K562 (cell line): ENCODE data around the gene LRMDA. TPM values are rescaled to one million over a fixed set of nuclear protein-coding genes. Genes with fewer than 3 reads are reported as not detected.

ENCODE experiments used
- ATAC-seq: fragments of 200-7000 bp; cut with Tn5 transposase; 3 replicates; pipeline ENCODE4 v1.9.1; 2020; ENCODE audit warnings: moderate library complexity
- BruUV-seq: library from RNA; stranded (reverse); fragments of 400-500 nt; replicated peaks from 2 replicates; lab custom pipeline; 2021; lab: Mats Ljungman, UMichigan
- CTCF ChIA-PET: fragments of 300-600 bp; formaldehyde crosslinking; extraction: SDS; loops from one replicate; lab custom pipeline; 2021; ENCODE audit warnings: low intra/inter-chr PET ratio; lab: Yijun Ruan, JAX
- POLR2A ChIA-PET: fragments of 300-600, 350-650 bp; sonication (Branson Sonifier 250); formaldehyde crosslinking; extraction: SDS; loops from one replicate; lab custom pipeline; 2021; ENCODE audit warnings: antibody characterized with exemption, inconsistent platforms; lab: Yijun Ruan, JAX
- DNase-seq, 4 experiments: peaks; one replicate each; pipeline versions ENCODE4 v3.0.0 to v3.0.0-alpha.2; 2011 to 2018; ENCODE audit warnings: low spot score in 3 of 4, mixed read lengths in 3 of 4; ENCODE audit errors: extremely low read depth in 1 of 4
- FAIRE-seq: peaks from 2 replicates; lab custom pipeline; 2011; peaks lifted over from hg19 to GRCh38; lab: Jason Lieb, UNC
- H2AFZ ChIP-seq: 2 replicates; pipeline ENCODE4 v1.6.0; 2011; ENCODE audit warnings: low read depth, low read length, control low read depth, inconsistent platforms
- H3K27ac ChIP-seq: fragments of 200-600 bp; 3 replicates; pipeline ENCODE4 v1.8.0; 2011; ENCODE audit warnings: low read depth, mild to moderate bottlenecking, control low read depth, inconsistent platforms, low read length, moderate library complexity, mixed read lengths; ENCODE audit errors: extremely low read depth
- H3K27me3 ChIP-seq, 2 experiments: fragments of 300-600 bp in 1 of 2; 2 replicates in 1 of 2; 3 replicates in 1 of 2; pipeline versions ENCODE4 v1.6.0 to v1.8.0; 2011; ENCODE audit warnings: inconsistent platforms in 2 of 2, low read length in 2 of 2, mild to moderate bottlenecking in 1 of 2, mixed read lengths in 1 of 2, moderate library complexity in 1 of 2; ENCODE audit not compliant: control insufficient read depth in 2 of 2, insufficient read depth in 2 of 2
- H3K36me3 ChIP-seq: fragments of 300-600 bp; 3 replicates; pipeline ENCODE4 v1.8.0; 2011; ENCODE audit warnings: mild to moderate bottlenecking, low read length, inconsistent platforms; ENCODE audit not compliant: control insufficient read depth, insufficient read depth
- H3K4me1 ChIP-seq, 2 experiments: fragments of 200-600 bp in 1 of 2; replicated peaks in 1 of 2; 2 replicates in 1 of 2; 3 replicates in 1 of 2; pipeline versions ENCODE4 v1.5.1 to v1.8.0; 2011; ENCODE audit warnings: inconsistent platforms in 2 of 2, low read length in 2 of 2, mild to moderate bottlenecking in 1 of 2, mixed read lengths in 1 of 2, moderate library complexity in 1 of 2; ENCODE audit not compliant: control insufficient read depth in 2 of 2, insufficient read depth in 2 of 2
- H3K4me2 ChIP-seq: 2 replicates; pipeline ENCODE4 v1.6.1; 2011; ENCODE audit warnings: low read length, control low read depth, inconsistent platforms, mixed read lengths; ENCODE audit not compliant: insufficient read depth
- H3K4me3 ChIP-seq: fragments of 200-600 bp; sonication (generic), shearing (Covaris generic); 2 replicates; pipeline ENCODE4 v1.5.1; 2016; ENCODE audit warnings: control low read depth, inconsistent platforms
- H3K79me2 ChIP-seq: fragments of 200-600 bp; 3 replicates; pipeline ENCODE4 v1.8.0; 2011; ENCODE audit warnings: low read length, inconsistent platforms; ENCODE audit not compliant: control insufficient read depth, insufficient read depth
- H3K9ac ChIP-seq, 2 experiments: 2 replicates each; pipeline versions ENCODE4 v1.6.0 to v1.6.1; 2011; ENCODE audit warnings: low read depth in 2 of 2, low read length in 2 of 2, control low read depth in 1 of 2, inconsistent platforms in 1 of 2, mild to moderate bottlenecking in 1 of 2, mixed read lengths in 1 of 2; ENCODE audit not compliant: insufficient read depth in 1 of 2
- H3K9me1 ChIP-seq: one replicate; pipeline ENCODE4 v1.6.0; 2011; ENCODE audit warnings: inconsistent platforms, mild to moderate bottlenecking, low read length, moderate library complexity; ENCODE audit not compliant: control insufficient read depth, insufficient read depth
- H3K9me3 ChIP-seq: replicated peaks from 2 replicates; pipeline ENCODE4 v1.5.1; 2011; ENCODE audit warnings: low read depth, low read length, inconsistent platforms; ENCODE audit not compliant: control insufficient read depth, insufficient read depth
- H4K20me1 ChIP-seq: replicated peaks from 2 replicates; pipeline ENCODE4 v1.6.1; 2011; ENCODE audit warnings: low read length, inconsistent platforms, mixed read lengths; ENCODE audit not compliant: control insufficient read depth, insufficient read depth
- FOXK1 ChIP-seq: sonication (generic); formaldehyde crosslinking; IDR thresholded peaks from 2 replicates; pipeline ENCODE4 v1.8.0; 2022; ENCODE audit warnings: missing genetic modification reagents, mild to moderate bottlenecking, borderline replicate concordance
- SP2 ChIP-seq: IDR thresholded peaks from 2 replicates; pipeline ENCODE4 v1.6.1; 2011; ENCODE audit warnings: mild to moderate bottlenecking, low read depth, low read length, moderate library complexity; ENCODE audit not compliant: poor library complexity, severe bottlenecking; ENCODE audit errors: extremely low read depth
- ZSCAN29 ChIP-seq: fragments of 450-650 bp; IDR thresholded peaks from 2 replicates; pipeline ENCODE4 v1.6.1; 2017
- whole genome bisulfite sequencing: fragments of 100-300 bp; shearing (Covaris generic); methylation state at CpG from one replicate; pipeline ENCODE4 v1.1.6; 2016; ENCODE audit warnings: low coverage, mixed read lengths; ENCODE audit not compliant: insufficient coverage; ENCODE audit errors: missing lambda C conversion rate; 5-methylcytosine and 5-hydroxymethylcytosine counted together
- in situ Hi-C: fragments of 300-500 bp; cut with MboI; formaldehyde crosslinking; loops from 4 replicates; pipeline ENCODE4 v1.15.0; 2018; ENCODE audit warnings: inconsistent platforms, mixed read lengths
- intact Hi-C: fragments of 100-400 bp; cut with micrococcal nuclease; formaldehyde crosslinking; loops from 2 replicates; pipeline ENCODE4 v1.14.2; 2022
- polyA plus RNA-seq, 8 experiments: library from polyadenylated mRNA; depleted of rRNA in 4 of 8; stranded (reverse) in 5 of 8; unstranded in 3 of 8; fragments of >200 nt; fragmentation: Nextera tagmentation in 2 of 8; fragmentation: Illumina TruSeq in 1 of 8; extraction: Ambion mirVana in 2 of 8; extraction: Trizol in 1 of 8; gene quantifications; 2 replicates each; pipeline versions ENCODE4 v1.2.1 to v1.2.3, GENCODE V29; 2011 to 2014; ENCODE audit warnings: inconsistent platforms in 1 of 8, missing spikeins in 1 of 8
- total RNA-seq, 7 experiments: library from RNA; depleted of rRNA in 6 of 7; stranded (reverse); fragments of >200 nt in 6 of 7; fragmentation: Illumina TruSeq in 2 of 7; extraction: Trizol in 2 of 7; gene quantifications; 2 replicates each; pipeline versions ENCODE4 v1.2.1 to v1.2.3, GENCODE V29; 2011 to 2021; ENCODE audit warnings: low replicate concordance in 1 of 7
- TF ChIP-seq, protein P1 (sequence below): sonication (generic); formaldehyde crosslinking; IDR thresholded peaks from 2 replicates; pipeline ENCODE4 v1.8.0; 2023; ENCODE audit warnings: mild to moderate bottlenecking, missing genetic modification reagents

Gene LRMDA
- total and polyA plus RNA-seq, 9 of the 15 experiments (the other 6 are each of a cell fraction or from before 2014, with no cell fraction given) = 0.25 TPM; not detected in 8

DNA sequence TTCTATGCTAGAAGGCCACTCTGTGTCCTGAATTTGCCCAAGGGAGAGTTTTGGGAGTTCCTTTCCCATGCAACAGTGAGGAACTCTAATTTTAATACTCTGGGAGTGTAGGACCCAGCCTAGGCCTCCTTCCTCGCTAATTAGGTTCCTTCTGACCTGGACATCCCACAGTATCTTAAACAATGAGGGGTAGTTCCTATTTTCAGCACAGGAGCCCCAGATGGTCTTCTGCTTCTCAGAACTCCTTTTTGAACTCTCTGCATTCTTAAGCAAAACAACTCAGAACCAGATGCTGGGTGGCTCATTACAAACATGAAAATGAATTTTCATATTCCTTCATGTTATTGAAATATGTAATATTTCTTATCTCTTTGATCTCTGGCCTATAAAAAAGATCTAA lies 116.9 kb downstream of the LRMDA start:
- no peak overlapping the region for H2AFZ ChIP-seq
- BruUV-seq = no TSS peak
- H3K4me3 ChIP-seq = no peak overlapping the region
- no peak overlapping the region for H3K4me2 ChIP-seq
- no peaks in the 10 kb centered on the region for H3K4me1 ChIP-seq
- H4K20me1 ChIP-seq = no peaks in the 10 kb centered on the region
- H3K79me2 ChIP-seq = no peaks in the 10 kb centered on the region
- ChIA-PET POLR2A (no interaction called here), CTCF (no interaction called here)
- no peak for DNase-seq
- in situ Hi-C loops = no loop called here
- no peak for TF ChIP-seq SP2
- TF ChIP-seq ZSCAN29 = no peak
- no peak for TF ChIP-seq FOXK1
- no peaks in the 10 kb centered on the region for H3K9me3 ChIP-seq
- H3K27me3 ChIP-seq = 0 out of 5 replicates have a peak, but pooled peaks cover 0 to 2% of the 10 kb centered on the region in 2 experiments
- no peaks in the 10 kb centered on the region for H3K36me3 ChIP-seq
- ATAC-seq = no peak
- FAIRE-seq = no peak
- H3K9me1 ChIP-seq = no peaks in the 10 kb centered on the region
- no peak overlapping the region for H3K27ac ChIP-seq
- intact Hi-C loops = no loop called here
- H3K9ac ChIP-seq = no peak overlapping the region
- 0% methylated on average over 1 of the region's 1 CpG for WGBS

- ATAC-seq (no peak), FAIRE-seq (no peak), DNase-seq (no peak)
- in situ Hi-C loops (no loop called here), intact Hi-C loops (no loop called here)
- H3K36me3 ChIP-seq = no peaks in the 10 kb centered on the region
- BruUV-seq = no TSS peak
- no peak overlapping the region for H3K4me3 ChIP-seq
- H3K9me1 ChIP-seq = no peaks in the 10 kb centered on the region
- H3K9me3 ChIP-seq = no peaks in the 10 kb centered on the region
- no peak overlapping the region for H2AFZ ChIP-seq
- H3K4me1 ChIP-seq = no peaks in the 10 kb centered on the region
- H3K4me2 ChIP-seq = no peak overlapping the region
- CTCF ChIA-PET = no interaction called here
- no peaks in the 10 kb centered on the region for H3K27me3 ChIP-seq
- H4K20me1 ChIP-seq = no peaks in the 10 kb centered on the region
- H3K27ac ChIP-seq = no peak overlapping the region
- POLR2A ChIA-PET = no interaction called here
- H3K9ac ChIP-seq = no peak overlapping the region
- no peaks in the 10 kb centered on the region for H3K79me2 ChIP-seq
- TF ChIP-seq, protein P1, sequence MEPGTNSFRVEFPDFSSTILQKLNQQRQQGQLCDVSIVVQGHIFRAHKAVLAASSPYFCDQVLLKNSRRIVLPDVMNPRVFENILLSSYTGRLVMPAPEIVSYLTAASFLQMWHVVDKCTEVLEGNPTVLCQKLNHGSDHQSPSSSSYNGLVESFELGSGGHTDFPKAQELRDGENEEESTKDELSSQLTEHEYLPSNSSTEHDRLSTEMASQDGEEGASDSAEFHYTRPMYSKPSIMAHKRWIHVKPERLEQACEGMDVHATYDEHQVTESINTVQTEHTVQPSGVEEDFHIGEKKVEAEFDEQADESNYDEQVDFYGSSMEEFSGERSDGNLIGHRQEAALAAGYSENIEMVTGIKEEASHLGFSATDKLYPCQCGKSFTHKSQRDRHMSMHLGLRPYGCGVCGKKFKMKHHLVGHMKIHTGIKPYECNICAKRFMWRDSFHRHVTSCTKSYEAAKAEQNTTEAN (CRISPR knock-in tag) = no peak
Measured at GRCh38 chr10:75550191-75550590, 118.8 kb downstream of the LRMDA start.
